ENCODE measurements around the gene PLD3.

GRCh38 chr19:40398417-40399131 is 50.1 kb downstream of the PLD3 start:
- TF ChIP-seq CTCF (IDR thresholded peaks at IDR 0.05) (no peak), POLR2A (IDR thresholded peaks at IDR 0.05) (no peak), EP300 (IDR thresholded peaks at IDR 0.05) (no peak), POLR2AphosphoS5 (IDR thresholded peaks at IDR 0.05) (no peak)
